ENCODE results near the gene SSR1. TPM values are rescaled to one million over a fixed set of nuclear protein-coding genes. Genes with fewer than 3 reads are reported as not detected.

SSR1 gene
- total RNA-seq, 3 donors from 2014 or later (not counting 1 experiment from before 2014, with no cell fraction given): 82.8 to 97.6 (median 93.1) TPM

DNA sequence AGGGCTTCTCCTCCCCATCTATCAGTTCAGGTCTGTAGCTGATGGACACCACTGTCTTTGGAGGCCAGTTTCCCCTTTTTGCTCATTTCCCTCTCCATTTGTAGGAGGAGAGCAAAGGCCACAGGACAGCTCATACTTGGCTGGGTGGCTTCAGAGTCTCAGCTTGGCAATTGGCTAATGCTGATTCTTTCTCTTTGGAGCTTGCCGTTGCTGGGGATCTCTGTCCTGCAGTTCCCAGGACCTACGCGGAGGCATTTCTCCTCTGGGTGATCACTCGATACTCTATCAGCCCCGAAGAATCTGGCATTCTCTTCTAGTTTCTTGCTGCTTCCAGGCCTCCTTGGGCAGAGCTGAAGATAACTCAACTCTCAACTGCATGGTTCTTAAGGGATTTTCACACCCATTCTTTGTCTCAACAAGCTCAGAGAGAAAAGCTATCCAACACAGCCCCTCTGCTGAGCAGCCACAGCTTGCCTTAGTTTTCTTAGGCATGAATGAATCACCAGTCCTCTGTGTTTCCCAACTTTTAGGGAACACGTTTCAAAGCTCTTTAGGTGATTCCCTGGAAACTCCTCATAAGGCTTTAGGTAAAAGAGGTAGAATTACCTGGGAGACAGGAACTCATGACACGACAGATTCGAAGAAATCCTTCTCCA, 19.2 kb upstream of the SSR1 start:
- Histone ChIP-seq H3K27ac (ENCODE audit: low read length) (no peak overlapping the region), H3K36me3 (ENCODE audit: control insufficient read depth, insufficient read depth, low read length) (no peaks in the 10 kb centered on the region), H3K27me3 (ENCODE audit: control insufficient read depth, insufficient read depth, low read length) (no peaks in the 10 kb centered on the region), H3K9me3 (ENCODE audit: control insufficient read depth, insufficient read depth, low read length) (no peaks in the 10 kb centered on the region), H3K4me1 (ENCODE audit: control insufficient read depth, insufficient read depth, low read length) (no peaks in the 10 kb centered on the region), H3K4me3 (ENCODE audit: low read length) (no peak overlapping the region)
- intact Hi-C loops (cut with micrococcal nuclease): no loop called here
- H3K27ac Mint-ChIP-seq: no peak overlapping the region
- H3K9me3 Mint-ChIP-seq: no peaks in the 10 kb centered on the region
- peaks cover 0 to 8% of the 10 kb centered on the region in 2 donors for H3K27me3 Mint-ChIP-seq (ENCODE audit: low read depth in 2 of 2)
- TF ChIP-seq, protein P1, sequence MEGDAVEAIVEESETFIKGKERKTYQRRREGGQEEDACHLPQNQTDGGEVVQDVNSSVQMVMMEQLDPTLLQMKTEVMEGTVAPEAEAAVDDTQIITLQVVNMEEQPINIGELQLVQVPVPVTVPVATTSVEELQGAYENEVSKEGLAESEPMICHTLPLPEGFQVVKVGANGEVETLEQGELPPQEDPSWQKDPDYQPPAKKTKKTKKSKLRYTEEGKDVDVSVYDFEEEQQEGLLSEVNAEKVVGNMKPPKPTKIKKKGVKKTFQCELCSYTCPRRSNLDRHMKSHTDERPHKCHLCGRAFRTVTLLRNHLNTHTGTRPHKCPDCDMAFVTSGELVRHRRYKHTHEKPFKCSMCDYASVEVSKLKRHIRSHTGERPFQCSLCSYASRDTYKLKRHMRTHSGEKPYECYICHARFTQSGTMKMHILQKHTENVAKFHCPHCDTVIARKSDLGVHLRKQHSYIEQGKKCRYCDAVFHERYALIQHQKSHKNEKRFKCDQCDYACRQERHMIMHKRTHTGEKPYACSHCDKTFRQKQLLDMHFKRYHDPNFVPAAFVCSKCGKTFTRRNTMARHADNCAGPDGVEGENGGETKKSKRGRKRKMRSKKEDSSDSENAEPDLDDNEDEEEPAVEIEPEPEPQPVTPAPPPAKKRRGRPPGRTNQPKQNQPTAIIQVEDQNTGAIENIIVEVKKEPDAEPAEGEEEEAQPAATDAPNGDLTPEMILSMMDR (IDR thresholded peaks at IDR 0.05): no peak
- no peaks in the 10 kb centered on the region for H3K36me3 Mint-ChIP-seq
- 95% methylated on average over 6 of the region's 8 CpGs for WGBS (ENCODE audit: insufficient coverage)
- ATAC-seq (no peak), DNase-seq (no peak)
- no peaks in the 10 kb centered on the region for H3K4me1 Mint-ChIP-seq
- no peak overlapping the region for H3K4me3 Mint-ChIP-seq

DNA sequence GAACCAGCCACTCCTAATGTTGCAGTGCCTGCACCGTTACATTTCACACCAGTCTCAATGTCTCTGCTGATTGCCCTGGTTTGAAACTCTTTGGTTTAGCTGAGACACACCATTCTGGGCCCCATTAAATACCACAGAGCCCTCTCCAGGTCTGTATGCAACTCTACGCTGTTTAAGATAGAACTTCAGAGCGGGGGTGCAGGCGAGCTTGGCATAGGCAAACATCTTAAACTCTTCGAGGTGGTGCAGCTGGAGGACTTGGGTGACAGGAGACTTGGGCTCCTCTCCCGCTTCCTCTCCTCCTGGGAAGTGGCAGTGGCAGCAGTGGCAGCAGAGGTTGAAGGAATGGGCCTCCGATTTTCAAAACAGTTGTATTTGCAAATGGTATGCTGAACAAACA, 18.5 kb upstream of the SSR1 start:
- intact Hi-C loops (cut with micrococcal nuclease): no loop called here
- Histone ChIP-seq H3K4me3 (ENCODE audit: low read length) (no peak overlapping the region), H3K36me3 (ENCODE audit: control insufficient read depth, insufficient read depth, low read length) (no peaks in the 10 kb centered on the region), H3K9me3 (ENCODE audit: control insufficient read depth, insufficient read depth, low read length) (no peaks in the 10 kb centered on the region), H3K27ac (ENCODE audit: low read length) (no peak overlapping the region), H3K4me1 (ENCODE audit: control insufficient read depth, insufficient read depth, low read length) (no peaks in the 10 kb centered on the region), H3K27me3 (ENCODE audit: control insufficient read depth, insufficient read depth, low read length) (no peaks in the 10 kb centered on the region)
- Mint-ChIP-seq H3K27ac (no peak overlapping the region), H3K36me3 (no peaks in the 10 kb centered on the region), H3K4me1 (no peaks in the 10 kb centered on the region), H3K27me3 (ENCODE audit: low read depth in 2 of 2) (peaks cover 0 to 8% of the 10 kb centered on the region in 2 donors), H3K4me3 (no peak overlapping the region), H3K9me3 (no peaks in the 10 kb centered on the region)
- TF ChIP-seq, protein P1 (IDR thresholded peaks at IDR 0.05): no peak
- no peak for ATAC-seq
- no peak for DNase-seq
- WGBS (ENCODE audit: insufficient coverage): 86% methylated on average over 6 of the region's 7 CpGs

DNA sequence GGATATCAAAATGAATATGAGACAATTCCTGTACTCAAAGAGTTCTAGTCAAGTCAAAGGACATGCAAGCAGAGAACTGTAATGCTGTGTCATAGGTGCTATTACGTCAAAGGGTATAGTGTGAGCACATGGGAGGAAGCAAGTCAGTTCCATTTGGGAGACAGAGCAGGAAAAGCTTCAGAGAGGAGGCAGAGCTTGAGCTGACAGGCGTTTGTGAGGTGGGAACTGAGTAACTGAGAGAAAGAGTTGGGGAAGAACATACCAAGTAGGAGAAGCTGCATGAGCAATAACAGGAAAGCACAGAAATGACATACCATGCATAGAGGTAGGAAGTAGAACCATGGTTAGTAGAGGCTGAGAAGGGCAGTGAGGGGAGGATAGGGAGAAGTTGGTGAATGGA, 15.2 kb upstream of the SSR1 start:
- no peaks in the 10 kb centered on the region for H3K9me3 ChIP-seq (ENCODE audit: control insufficient read depth, insufficient read depth, low read length)
- Mint-ChIP-seq H3K36me3 (no peaks in the 10 kb centered on the region), H3K9me3 (no peaks in the 10 kb centered on the region), H3K4me1 (peaks cover 0 to 6% of the 10 kb centered on the region in 2 donors), H3K4me3 (no peak overlapping the region), H3K27ac (no peak overlapping the region), H3K27me3 (ENCODE audit: low read depth in 2 of 2) (peaks cover 8 to 11% of the 10 kb centered on the region in 2 donors)
- H3K27me3 ChIP-seq (ENCODE audit: control insufficient read depth, insufficient read depth, low read length): no peaks in the 10 kb centered on the region
- no peak overlapping the region for H3K4me3 ChIP-seq (ENCODE audit: low read length)
- ATAC-seq (no peak), DNase-seq (no peak)
- H3K27ac ChIP-seq (ENCODE audit: low read length): no peak overlapping the region
- TF ChIP-seq, protein P1 (IDR thresholded peaks at IDR 0.05): no peak
- no peaks in the 10 kb centered on the region for H3K36me3 ChIP-seq (ENCODE audit: control insufficient read depth, insufficient read depth, low read length)
- 52% methylated on average over 2 of the region's 2 CpGs for WGBS (ENCODE audit: insufficient coverage)
- H3K4me1 ChIP-seq (ENCODE audit: control insufficient read depth, insufficient read depth, low read length): no peaks in the 10 kb centered on the region
- intact Hi-C loops (cut with micrococcal nuclease): no loop called here

DNA sequence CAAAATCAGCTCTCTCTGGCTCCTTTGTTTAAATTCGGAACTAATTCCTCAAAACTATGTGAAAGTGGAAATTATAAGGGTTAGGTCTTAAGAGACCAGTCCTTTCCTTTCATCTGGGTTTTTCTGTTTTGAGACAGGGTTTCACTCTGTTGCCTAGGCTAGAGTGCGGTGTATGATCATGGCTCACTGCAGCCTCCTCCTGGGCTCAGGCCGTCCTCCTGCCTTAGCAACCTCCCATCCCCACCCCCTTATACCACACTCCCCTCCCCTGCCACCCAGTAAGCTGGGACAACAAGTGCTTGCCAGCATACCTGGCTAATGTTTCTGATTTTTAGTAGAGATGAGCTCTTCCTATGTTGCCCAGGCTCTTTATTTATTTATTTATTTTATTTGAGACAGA, 12.8 kb upstream of the SSR1 start:
- H3K4me1 ChIP-seq (ENCODE audit: control insufficient read depth, insufficient read depth, low read length): no peaks in the 10 kb centered on the region
- H3K9me3 Mint-ChIP-seq: no peaks in the 10 kb centered on the region
- 93% methylated on average over 2 of the region's 3 CpGs for WGBS (ENCODE audit: insufficient coverage)
- H3K27me3 ChIP-seq (ENCODE audit: control insufficient read depth, insufficient read depth, low read length): no peaks in the 10 kb centered on the region
- no peaks in the 10 kb centered on the region for H3K9me3 ChIP-seq (ENCODE audit: control insufficient read depth, insufficient read depth, low read length)
- no peaks in the 10 kb centered on the region for H3K36me3 Mint-ChIP-seq
- DNase-seq (no peak), ATAC-seq (no peak)
- peaks cover 8 to 11% of the 10 kb centered on the region in 2 donors for H3K27me3 Mint-ChIP-seq (ENCODE audit: low read depth in 2 of 2)
- intact Hi-C loops (cut with micrococcal nuclease): no loop called here
- H3K4me3 ChIP-seq (ENCODE audit: low read length): no peak overlapping the region
- no peak overlapping the region for H3K27ac ChIP-seq (ENCODE audit: low read length)
- H3K36me3 ChIP-seq (ENCODE audit: control insufficient read depth, insufficient read depth, low read length): no peaks in the 10 kb centered on the region
- TF ChIP-seq, protein P1 (IDR thresholded peaks at IDR 0.05): no peak
- H3K27ac Mint-ChIP-seq: no peak overlapping the region
- H3K4me3 Mint-ChIP-seq: no peak overlapping the region
- peaks cover 0 to 6% of the 10 kb centered on the region in 2 donors for H3K4me1 Mint-ChIP-seq

All from natural killer cell (primary cell).